KMS-11 (cell line): ENCODE results near the gene PRRC2C.
"Not testable (repeated sequence)": the region's sequence is repeated elsewhere in the genome, so short reads cannot be mapped to it uniquely, and the experiment has no call there.

Experiments used
- H2AFZ ChIP-seq: fragments of 200-600 bp; sonication (generic); 2 replicates; pipeline ENCODE4 v1.6.1; 2016; ENCODE audit warnings: antibody characterized with exemption, mixed run types, low read depth
- H3K27ac ChIP-seq: fragments of 200-600 bp; sonication (generic); 2 replicates; pipeline ENCODE4 v1.6.1; 2016; ENCODE audit warnings: mild to moderate bottlenecking, mixed run types
- H3K27me3 ChIP-seq: fragments of 200-600 bp; sonication (generic); 2 replicates; pipeline ENCODE4 v1.6.1; 2017; ENCODE audit warnings: mild to moderate bottlenecking, low read depth, mixed run types, moderate library complexity; ENCODE audit not compliant: insufficient read depth
- H3K36me3 ChIP-seq: fragments of 200-600 bp; sonication (generic); 2 replicates; pipeline ENCODE4 v1.6.1; 2017; ENCODE audit warnings: mild to moderate bottlenecking, mixed run types; ENCODE audit not compliant: insufficient read depth
- H3K4me1 ChIP-seq: fragments of 200-600 bp; sonication (generic); 2 replicates; pipeline ENCODE4 v1.6.1; 2016; ENCODE audit warnings: mild to moderate bottlenecking, low read depth, mixed run types; ENCODE audit not compliant: poor library complexity, severe bottlenecking
- H3K4me2 ChIP-seq: fragments of 200-600 bp; sonication (generic); 2 replicates; pipeline ENCODE4 v1.7.0; 2016; ENCODE audit warnings: mild to moderate bottlenecking, mixed run types
- H3K4me3 ChIP-seq: fragments of 200-600 bp; sonication (generic); IDR thresholded peaks from 2 replicates; pipeline ENCODE4 v1.6.1; 2017; ENCODE audit warnings: low read depth, low read length, mixed read lengths; ENCODE audit not compliant: insufficient read depth
- H3K79me2 ChIP-seq: fragments of 200-600 bp; sonication (generic); 2 replicates; pipeline ENCODE4 v1.6.1; 2016; ENCODE audit warnings: low read depth, mixed run types; ENCODE audit not compliant: insufficient read depth
- H3K9ac ChIP-seq: fragments of 200-600 bp; sonication (generic); 2 replicates; pipeline ENCODE4 v1.6.1; 2016; ENCODE audit warnings: mild to moderate bottlenecking, mixed run types
- H4K20me1 ChIP-seq: fragments of 200-600 bp; sonication (generic); 2 replicates; pipeline ENCODE4 v1.6.1; 2016; ENCODE audit warnings: mild to moderate bottlenecking, mixed run types; ENCODE audit not compliant: insufficient read depth
- TF ChIP-seq, protein P1 (sequence below): fragments of 200-600 bp; sonication (generic); conservative IDR thresholded peaks from 2 replicates; pipeline ENCODE4 v1.6.1; 2017; ENCODE audit warnings: low read depth, mild to moderate bottlenecking, antibody characterized with exemption, low read length, moderate library complexity, mixed read lengths

PRRC2C gene

GRCh38 chr1:171485375-171486047 is at the start of gene PRRC2C:
TSS of gene PRRC2C (plus strand) at chr1:171485530. CDS start at chr1:171512089, 26,559 bp downstream.
- Histone ChIP-seq H3K9ac (peak within 1 kb of the TSS; percentile 99), H3K4me2 (peak within 1 kb of the TSS; percentile 91), H3K36me3 (no peaks in the 10 kb centered on the region; the same call in 1 of the 2 replicates), H3K27ac (peak within 1 kb of the TSS; percentile 99), H3K27me3 (no peaks in the 10 kb centered on the region), H3K4me3 (peak within 1 kb of the TSS; percentile 92), H2AFZ (peak within 1 kb of the TSS; percentile 86), H3K79me2 (peaks cover 52% of the 10 kb centered on the region), H4K20me1 (peaks cover 44% of the 10 kb centered on the region), H3K4me1 (peaks cover 46% of the 10 kb centered on the region)
- TF ChIP-seq, protein P1, sequence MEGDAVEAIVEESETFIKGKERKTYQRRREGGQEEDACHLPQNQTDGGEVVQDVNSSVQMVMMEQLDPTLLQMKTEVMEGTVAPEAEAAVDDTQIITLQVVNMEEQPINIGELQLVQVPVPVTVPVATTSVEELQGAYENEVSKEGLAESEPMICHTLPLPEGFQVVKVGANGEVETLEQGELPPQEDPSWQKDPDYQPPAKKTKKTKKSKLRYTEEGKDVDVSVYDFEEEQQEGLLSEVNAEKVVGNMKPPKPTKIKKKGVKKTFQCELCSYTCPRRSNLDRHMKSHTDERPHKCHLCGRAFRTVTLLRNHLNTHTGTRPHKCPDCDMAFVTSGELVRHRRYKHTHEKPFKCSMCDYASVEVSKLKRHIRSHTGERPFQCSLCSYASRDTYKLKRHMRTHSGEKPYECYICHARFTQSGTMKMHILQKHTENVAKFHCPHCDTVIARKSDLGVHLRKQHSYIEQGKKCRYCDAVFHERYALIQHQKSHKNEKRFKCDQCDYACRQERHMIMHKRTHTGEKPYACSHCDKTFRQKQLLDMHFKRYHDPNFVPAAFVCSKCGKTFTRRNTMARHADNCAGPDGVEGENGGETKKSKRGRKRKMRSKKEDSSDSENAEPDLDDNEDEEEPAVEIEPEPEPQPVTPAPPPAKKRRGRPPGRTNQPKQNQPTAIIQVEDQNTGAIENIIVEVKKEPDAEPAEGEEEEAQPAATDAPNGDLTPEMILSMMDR = no peak; the same call in none of the 2 replicates

DNA sequence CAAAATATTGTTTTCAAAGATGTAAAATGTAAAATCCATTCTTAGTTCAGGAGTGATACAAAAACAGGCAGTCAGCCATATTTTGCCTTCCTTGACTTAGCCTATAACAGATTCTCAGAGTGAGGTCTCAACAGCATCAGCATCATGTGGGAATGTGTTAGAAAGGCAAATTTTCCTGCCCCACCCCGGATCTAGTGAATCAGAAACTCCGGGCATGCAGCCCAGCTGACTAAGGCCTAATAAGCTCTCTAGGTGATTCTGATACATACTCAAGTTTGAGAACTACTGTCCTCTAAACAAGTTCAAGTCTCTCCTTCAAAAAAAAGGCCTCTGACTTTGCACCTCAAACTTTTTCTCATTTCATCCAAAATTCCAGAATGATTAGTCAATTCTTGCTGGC is 46.9 kb upstream of the PRRC2C start:
- H3K4me2 ChIP-seq = no peak overlapping the region

DNA sequence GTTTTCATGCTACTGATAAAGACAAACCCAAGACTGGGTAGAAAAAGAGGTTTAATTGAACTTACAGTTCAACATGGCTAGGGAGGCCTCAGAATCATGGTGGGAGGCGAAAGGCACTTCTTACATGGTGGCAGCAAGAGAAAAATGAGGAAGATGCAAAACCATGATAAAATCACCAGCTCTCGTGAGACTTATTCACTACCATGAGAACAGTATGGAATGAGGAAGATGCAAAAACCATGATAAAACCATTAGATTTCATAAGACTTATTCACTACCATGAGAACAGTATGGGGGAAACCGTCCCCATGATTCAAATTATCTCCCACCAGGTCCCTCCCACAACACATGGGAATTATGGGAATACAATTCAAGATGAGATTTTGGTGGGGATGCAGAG is 45.1 kb upstream of the PRRC2C start:
- not testable (repeated sequence) for H3K36me3 ChIP-seq, H3K79me2 ChIP-seq, H3K4me1 ChIP-seq, H3K27me3 ChIP-seq, H3K4me2 ChIP-seq, H3K4me3 ChIP-seq, H3K9ac ChIP-seq, H4K20me1 ChIP-seq, H2AFZ ChIP-seq, H3K27ac ChIP-seq

More for the DNA sequence above, 46.9 kb upstream of the PRRC2C start:
- no peaks in the 10 kb centered on the region for H3K79me2 ChIP-seq
- TF ChIP-seq, protein P1 = no peak
- H3K36me3 ChIP-seq = no peaks in the 10 kb centered on the region
- no peak overlapping the region for H3K4me3 ChIP-seq
- no peaks in the 10 kb centered on the region for H3K27me3 ChIP-seq
- H2AFZ ChIP-seq = no peak overlapping the region
- H4K20me1 ChIP-seq = no peaks in the 10 kb centered on the region
- H3K27ac ChIP-seq = no peak overlapping the region
- no peaks in the 10 kb centered on the region for H3K4me1 ChIP-seq
- H3K9ac ChIP-seq = no peak overlapping the region

- not testable (repeated sequence) for H3K9ac ChIP-seq, H2AFZ ChIP-seq, H3K36me3 ChIP-seq, H3K27ac ChIP-seq, H3K4me2 ChIP-seq, H3K4me3 ChIP-seq, H3K79me2 ChIP-seq, H3K27me3 ChIP-seq, H3K4me1 ChIP-seq, H4K20me1 ChIP-seq
Measured at GRCh38 chr1:171441278-171441895, 43.9 kb upstream of the PRRC2C start.

GRCh38 chr1:171446386-171446785 is 38.9 kb upstream of the PRRC2C start:
- H2AFZ ChIP-seq = no peak overlapping the region
- TF ChIP-seq, protein P1 = no peak
- no peak overlapping the region for H3K27ac ChIP-seq
- no peak overlapping the region for H3K4me2 ChIP-seq
- no peaks in the 10 kb centered on the region for H3K36me3 ChIP-seq
- H3K27me3 ChIP-seq = no peaks in the 10 kb centered on the region
- H4K20me1 ChIP-seq = no peaks in the 10 kb centered on the region
- H3K4me1 ChIP-seq = no peaks in the 10 kb centered on the region
- no peaks in the 10 kb centered on the region for H3K79me2 ChIP-seq
- no peak overlapping the region for H3K4me3 ChIP-seq
- no peak overlapping the region for H3K9ac ChIP-seq
